Ovary (tissue), 3 donors: ENCODE results near the gene PAM.

ENCODE experiments used
- CTCF ChIP-seq, 3 donors: fragments of 450-650 bp in 2 of 3; fragments of 200-600 bp in 1 of 3; IDR thresholded peaks; one replicate each; pipeline versions ENCODE4 v1.5.1 to v1.8.0; 2016 to 2022; ENCODE audit warnings: antibody characterized with exemption in 3 of 3, mild to moderate bottlenecking in 1 of 3
- EP300 ChIP-seq: sonication (generic); formaldehyde crosslinking; IDR thresholded peaks from one replicate; pipeline ENCODE4 v1.6.1; 2017; ENCODE audit warnings: antibody characterized with exemption
- POLR2A ChIP-seq: fragments of 450-650 bp; IDR thresholded peaks from one replicate; pipeline ENCODE4 v1.6.1; 2017; ENCODE audit warnings: antibody characterized with exemption, mild to moderate bottlenecking, moderate library complexity
- donor health status: DM: no; HTN: no; CAD: no.

GRCh38 chr5:102762095-102762534 lies 7.0 kb downstream of the PAM start:
- TF ChIP-seq POLR2A (no peak), CTCF (IDR thresholded peaks at IDR 0.05) (no peak), EP300 (no peak)
